Medulla oblongata (tissue), 1 donor: ENCODE measurements around the gene ATP8B4.

ENCODE experiments used
- DNase-seq: peaks from one replicate; pipeline ENCODE4 v3.0.0-alpha.2; 2015; ENCODE audit errors: extremely low spot score

Gene ATP8B4

DNA sequence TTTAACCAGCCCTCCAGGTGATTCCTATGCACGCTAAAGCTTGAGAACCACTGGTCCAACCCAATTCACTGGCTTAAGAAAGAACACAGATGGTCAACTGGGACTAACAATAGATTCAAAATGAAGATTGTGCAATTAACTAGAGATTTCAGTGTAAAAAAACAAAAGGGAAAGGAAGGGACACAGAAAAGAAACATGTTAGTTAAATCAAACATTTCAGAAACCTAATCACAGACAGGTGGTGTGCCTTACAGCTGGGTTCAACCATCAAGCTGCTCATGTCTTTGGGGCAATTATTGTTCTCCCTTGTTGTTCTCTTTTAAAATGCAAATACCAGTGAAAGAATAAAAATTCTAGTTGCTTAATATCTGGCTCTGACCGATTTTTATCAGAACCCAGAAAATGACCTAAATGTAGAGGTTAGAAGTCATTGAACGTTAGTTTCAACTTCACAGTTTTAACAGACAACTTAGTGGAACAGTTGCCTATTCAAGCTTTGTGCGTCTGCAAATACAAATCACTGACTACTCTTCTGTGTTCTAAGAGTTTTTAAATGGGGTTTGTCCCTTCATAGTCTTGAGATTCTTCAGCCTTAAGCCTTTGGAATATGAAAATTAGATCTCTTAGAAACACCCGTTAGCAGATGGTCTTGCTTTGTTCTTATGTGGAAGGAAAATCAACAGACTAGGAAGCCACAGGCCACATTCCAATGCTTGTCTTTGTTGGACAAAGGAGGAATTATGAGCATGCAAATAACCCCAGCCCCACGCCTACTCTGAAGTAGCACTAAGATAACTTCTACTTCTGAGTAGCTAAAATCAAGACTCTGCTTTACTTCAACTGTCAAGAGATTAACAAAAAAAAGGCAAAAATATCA lies 223.4 kb downstream of the ATP8B4 start:
- DNase-seq = peak; percentile 46

DNA sequence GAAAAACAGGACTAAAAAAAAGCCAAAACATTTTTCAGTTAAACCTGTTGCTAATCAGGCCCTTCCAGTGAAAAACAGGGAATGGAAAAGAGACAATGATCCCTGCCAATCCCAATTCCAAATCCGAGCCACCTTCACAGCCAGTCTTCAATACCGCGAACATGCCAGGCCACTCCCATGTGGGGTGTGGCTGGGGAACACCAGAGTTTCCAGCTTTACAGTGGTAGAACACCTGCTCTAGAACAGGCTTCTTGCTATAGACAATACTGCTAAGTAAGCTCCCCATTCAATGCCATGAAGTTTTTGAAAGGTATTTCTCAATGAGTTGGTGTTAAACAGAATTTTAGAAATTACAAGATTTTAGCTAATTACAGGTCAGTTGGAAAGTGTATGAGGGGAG lies 228.3 kb downstream of the ATP8B4 start:
- no peak for DNase-seq

DNA sequence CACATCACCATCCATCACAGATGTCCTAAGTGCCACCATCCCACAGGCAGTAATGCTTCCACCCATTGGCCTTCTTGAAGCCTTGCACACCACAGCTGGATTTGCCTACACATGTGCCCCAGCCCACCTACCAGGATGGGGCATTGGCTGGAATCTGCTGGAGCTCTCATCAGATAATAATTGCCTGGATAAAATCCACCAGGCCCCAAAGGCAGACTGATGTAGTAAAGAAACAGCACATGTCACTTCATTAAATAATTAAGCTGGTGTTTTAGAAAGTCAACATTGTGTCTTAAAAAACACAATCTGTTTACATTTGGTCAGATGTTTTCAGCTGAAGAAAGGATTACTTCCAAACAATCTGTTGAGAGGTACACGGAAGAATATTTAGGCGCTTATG lies 229.5 kb downstream of the ATP8B4 start:
- DNase-seq = no peak

DNA sequence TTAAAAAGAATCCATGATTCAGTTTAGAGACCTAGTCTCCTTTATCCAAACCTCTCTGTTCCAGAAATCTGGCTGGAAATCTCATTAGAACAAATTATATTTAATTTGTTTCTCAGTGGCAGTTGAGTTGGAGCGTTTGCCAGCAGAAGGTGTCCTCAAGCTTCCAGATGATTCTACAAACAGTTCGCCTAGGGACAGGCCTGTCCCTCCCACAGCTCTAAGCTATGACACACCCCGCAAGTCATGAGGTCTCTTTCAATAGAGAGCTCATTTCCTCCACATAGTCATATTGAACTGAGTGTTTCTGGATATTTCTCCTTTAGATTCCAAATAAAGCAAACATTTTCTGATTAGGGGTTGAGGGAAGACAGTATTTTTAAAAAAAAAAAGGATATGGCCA lies 230.3 kb downstream of the ATP8B4 start:
- DNase-seq = no peak

DNA sequence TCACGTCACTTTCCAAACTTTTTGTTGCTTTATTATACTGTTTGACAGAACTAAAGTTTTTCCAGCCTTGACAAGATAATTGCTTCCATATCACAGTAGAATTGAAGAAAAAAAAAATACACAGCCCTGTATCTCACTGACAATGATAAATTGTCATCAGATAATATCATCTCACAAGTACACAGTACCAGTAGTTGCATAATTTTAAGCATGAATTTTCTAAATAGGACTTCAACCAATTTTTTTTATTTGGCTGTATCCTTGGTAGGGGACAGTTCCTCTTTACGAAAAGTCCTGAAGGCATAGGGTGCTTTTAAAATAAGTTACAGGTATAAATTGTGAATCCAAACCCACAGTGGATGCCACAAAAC lies 230.7 kb downstream of the ATP8B4 start:
- DNase-seq = no peak

DNA sequence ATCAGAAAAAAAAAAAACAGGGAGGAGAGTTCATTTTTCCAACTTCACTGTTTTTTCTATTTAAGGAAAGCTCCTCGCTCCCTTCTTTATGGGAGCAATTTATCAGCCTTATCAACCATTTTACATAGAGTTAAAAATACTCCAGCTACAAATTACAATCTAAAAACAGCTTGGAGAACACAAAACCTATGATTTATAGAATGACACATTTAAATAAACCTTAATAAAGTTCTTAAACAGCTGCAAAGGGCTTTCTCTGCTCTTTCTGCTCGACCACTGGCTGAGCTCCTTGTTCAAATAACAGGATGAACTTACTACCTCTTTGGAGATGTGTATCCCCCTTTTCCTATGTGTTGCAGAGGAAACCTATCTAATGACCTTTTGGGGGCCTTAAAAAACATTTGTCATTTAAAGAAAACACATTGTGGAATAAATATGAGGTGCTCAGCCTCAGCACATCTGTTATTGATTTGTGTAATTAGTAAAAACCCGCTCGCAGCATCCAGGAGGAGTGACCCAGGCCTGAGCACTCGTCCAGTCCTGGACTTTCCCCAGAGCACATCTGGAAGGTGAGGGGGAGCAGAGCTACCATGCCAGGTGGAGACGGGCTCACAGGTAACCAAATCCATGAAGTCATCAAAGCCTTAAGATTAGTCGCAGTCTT lies 231.2 kb downstream of the ATP8B4 start:
- no peak for DNase-seq

DNA sequence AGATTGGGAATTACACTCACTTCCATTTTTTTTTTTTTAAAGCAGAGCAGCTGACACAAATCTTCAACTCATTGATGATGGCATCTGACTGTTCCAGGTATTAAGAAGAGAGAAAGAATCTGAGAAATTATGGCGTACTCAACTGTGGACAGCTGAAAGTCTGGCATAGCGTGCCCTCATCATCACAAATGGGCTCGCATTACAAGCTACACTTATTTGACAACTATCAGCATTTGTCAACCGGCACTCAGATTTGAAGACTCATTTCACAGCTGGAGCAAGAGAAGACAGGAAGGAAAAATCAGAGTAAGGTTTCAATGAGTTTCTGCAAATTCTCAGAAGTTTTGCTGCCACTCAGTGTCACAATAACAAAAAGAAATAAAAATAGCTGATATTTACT lies 235.9 kb downstream of the ATP8B4 start:
- DNase-seq = no peak

DNA sequence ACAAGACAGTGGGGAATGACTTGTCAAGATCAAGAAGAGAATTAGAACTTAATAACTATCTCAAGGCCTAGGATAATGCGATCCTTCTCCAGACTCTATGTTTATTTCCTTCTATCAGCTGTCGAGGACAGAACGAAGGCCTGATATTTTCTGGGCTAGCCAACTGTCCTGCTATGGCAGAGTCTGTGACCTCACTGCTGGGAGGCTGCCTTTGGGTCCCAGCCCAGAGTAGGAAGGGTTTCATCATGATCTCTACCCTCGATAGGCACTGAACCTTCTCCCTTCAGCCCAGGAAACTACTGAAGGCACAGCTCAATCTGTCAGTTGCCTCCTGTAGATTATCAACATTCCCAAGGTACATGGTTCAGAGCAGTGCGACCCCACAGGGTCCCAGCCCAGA lies 237.2 kb downstream of the ATP8B4 start:
- DNase-seq = no peak

DNA sequence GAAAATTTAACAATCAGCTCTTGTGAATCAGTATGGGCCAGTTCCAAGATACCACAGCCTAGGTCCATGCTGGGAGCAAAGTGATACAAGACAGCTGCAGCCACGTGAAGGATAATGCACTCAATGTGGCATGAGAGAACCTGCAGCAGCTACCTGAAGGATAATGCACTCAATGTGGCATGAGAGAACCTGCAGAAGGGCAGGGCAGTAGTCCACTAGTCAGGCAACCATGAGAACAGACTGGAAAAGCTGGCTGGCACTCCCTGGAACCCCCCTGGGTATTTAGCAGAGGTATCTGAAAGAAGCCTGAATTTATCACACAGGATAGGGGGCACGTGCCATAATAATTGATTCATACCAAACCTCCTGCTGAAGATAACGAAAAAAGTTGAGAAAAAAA lies 237.6 kb downstream of the ATP8B4 start:
- no peak for DNase-seq

DNA sequence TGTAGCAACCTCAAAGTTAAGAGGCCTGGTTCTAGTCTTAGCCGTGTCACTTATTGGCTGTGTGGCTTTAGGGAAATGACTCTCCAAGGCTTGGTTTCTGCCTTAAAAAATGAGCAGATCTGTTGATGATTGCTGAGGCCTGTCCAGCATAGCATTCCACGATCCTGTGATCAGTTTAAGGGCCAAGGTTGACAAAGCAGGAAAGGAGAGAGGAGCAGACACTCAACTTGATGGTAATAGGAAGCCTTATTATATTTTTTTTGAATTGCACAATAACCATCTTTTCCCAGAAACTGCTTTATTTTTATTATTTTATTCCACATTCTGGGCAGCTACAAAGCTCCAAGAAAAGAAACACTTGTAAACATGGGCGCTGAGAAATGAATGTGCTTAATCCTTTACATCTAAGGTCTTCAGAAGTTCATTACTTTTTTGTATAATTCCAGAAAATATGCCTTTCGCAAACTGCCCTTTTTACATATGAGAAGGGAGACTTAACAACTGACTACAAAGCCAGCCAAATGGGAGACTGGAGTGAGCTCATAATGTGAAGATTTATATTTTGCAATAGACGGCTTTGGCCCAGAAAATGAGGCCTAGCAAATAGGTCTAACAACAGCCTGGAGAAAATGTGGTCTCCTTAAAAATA lies 241.0 kb downstream of the ATP8B4 start:
- no peak for DNase-seq

DNA sequence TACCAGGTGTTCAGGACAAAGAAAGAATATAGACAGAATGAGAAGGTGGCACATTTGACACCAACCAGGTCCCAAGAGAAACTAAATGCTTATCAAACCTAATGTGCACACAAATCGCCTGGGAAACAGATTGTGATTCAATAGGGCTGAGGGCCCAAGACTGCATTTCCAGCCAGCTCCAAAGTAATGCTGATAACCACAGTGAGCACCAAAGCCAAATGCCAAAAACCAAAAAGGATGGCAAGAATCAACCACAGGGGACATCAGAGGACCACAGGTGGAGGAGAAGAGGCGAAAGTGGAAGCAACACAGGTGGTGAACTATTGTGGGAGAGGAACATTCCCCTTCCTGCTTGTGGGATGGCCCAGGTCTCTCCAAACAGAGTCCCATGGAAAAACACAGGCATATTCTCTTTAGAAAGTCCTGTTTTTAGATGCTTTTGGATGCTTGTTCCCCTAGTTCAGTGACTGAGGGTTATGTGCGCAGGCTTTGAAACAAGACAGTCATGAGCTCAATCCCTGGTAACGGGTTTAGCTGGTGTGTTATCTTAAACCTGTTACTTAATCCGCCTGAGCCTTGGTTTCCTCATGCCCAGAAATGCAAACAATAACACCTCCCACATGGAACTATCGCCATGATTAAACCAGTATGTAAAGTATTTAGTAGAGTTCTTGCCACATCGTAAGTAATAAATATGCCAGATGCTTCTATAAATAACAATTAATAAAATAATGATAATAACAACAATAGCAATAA lies 241.7 kb downstream of the ATP8B4 start:
- no peak for DNase-seq

DNA sequence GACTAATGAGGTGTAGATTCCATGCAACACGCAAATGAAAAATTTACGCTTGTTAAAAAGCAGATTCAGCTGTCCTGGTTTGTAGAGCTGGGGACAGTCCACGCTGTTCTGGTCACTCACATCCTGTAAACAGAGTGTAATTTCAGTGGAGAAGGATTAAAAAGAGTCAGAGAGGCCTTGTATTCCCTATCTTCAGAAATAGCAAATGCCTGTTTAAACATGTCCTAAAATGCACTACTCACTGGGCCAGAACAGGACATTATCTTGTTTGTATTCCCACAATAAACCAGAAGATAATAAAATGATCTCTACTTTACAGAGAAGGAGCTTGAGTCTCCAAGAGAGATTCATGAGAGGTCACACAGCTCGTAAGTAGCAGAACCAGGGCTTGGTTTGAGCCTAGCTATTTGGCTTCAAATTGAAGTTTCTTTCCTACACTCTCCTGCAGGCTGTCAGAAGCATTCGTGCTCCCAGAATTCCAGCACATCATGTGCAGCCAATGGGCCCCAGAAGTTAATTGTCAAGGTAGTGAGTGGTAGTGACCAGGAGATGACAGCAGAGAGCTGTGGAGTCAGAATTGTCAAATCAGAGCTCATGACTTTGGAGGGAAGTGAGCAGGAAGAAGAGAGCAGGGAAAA lies 242.5 kb downstream of the ATP8B4 start:
- no peak for DNase-seq

DNA sequence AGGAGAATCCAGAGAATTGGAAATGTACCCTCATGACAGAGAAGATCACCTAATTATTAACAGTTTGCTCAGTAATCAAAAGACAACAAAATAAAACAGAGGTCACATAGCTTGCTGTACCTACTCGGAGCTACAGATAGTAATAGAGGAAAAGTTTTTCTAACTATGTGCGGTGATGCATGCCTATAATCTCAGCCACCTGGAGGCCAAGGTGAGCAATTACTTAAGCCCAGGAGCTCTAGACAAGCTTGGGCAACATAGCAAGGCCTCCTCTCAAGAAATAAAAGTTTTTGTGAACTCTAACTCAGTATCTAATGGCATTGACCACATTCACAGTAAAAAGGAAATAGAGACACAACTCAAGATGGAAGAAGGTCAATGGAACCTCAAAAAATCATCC lies 243.6 kb downstream of the ATP8B4 start:
- no peak for DNase-seq

DNA sequence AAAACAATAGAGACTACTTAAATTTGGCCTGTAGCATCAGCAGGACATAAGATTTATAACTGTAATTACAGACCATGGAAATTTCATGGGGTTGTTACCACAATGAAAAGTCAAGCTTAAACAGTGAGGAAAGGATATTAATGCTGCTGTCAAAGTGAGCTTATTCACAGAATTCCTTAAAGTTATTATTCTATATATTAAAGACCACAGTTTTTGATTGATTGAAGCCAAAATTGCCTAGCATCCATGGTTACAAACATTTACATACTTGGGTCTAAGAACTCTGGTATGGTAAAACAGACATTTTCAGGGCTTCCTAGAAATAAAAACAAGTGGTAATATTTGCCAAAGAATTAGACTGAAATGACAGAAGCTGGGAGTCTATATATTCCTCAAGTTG lies 248.6 kb downstream of the ATP8B4 start:
- DNase-seq = no peak

DNA sequence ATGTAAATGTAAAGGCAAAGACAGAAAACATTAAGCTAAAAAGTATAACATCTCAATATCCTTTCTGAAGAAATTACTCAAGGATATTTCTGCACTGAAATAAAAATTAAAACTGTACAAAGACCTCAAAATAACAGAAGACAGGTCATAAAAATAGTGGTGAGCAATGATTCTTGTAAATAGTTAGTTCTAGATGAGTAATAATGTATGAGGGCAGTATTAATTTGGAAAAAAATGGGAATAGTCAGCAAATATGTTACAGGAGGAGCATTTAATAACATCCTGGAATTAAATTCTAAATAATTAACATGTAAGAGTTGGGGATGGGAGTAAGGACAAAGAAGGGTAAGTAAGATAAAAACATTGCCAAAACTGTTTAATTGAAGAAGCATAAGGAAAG lies 250.7 kb downstream of the ATP8B4 start:
- no peak for DNase-seq

DNA sequence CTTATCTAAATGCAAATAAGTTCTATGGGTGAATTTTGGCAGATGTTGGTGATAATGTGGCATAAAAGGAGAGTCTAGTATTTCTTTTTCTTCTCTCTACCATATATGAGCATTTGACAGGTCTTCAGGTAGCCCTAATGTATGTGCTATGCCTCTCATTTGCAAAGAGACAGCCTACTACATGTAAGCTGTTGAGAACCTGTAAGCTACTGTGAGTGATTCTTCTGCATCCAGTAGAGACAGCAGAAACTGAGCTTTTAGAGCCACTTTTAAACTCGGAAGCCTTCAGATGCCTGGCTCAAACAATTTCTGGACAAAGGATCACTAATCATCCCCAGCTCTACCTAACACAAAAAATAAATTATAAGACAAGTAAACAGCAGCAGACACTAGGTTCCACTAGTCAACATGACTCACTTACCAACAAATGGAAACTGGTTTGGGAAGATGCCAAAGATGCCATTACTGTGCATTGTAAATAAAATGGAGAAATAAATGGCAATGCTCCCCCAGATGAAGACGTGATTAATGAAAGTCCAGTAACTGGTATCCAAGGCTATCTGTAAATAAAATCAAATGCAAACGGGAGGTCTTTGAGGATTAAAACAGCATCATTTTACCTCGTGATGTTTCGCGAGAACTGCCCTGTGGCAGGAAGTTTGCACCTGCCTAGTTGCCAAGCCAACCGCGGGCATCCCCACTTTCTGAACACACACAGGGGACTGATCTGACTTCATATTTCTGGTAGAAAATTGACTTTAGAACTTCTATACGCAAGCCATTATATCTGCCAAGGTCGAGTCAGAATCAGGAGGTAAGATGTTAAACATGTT lies 252.9 kb downstream of the ATP8B4 start:
- no peak for DNase-seq

DNA sequence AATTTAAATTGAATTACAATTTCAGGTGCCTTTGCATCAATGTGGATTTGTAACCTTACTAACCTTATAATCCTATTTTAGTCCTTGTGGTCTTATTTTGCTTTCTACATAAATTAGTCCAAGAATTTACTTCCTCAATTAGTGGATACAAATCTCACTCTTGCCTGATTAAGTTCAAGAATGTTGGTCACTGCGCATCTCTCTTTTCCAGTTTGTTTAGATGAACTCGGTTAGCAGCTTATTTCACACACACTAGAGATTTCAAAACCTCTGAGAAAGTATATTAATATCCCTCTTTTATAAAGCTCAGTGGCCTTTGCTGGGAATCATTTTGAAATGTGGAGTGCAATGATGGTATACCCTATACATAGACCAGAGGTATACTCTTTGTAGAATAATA lies 254.8 kb downstream of the ATP8B4 start:
- DNase-seq = no peak

DNA sequence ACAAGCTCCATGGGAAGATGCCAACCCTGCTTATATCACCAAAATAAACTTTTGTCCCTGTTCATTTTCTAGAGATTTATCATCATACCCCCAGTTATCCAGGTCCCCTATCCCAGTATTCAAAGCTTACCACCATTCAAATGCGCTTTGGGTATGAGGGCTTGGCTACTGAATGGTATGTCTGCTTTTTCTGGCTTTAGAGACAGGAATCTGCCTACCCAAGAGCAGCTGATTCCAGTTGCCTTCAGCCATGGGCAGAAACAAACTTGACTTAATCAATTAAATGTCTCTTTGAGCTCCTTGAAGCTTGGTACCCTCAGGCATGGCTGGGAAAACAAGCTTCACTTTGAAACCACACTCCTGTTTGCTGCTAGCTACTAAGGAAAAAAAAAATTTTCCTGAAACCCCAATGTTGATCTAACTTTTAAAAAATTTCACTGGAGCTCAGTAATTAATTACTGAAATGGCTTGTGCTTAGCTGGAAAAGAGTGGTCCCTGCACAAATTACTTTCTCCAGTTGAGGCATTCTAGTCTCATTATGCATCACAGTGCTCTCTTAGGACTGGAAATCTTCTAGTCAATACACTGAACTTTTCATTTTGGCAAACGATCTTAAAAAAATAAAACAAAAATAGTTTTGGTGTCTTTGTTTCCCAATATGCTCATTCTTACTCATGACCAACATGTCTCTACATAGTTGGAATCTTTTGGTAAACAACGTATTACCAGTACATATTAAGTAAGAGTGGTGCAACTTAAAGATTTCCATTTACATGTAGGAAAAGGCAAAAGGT lies 255.4 kb downstream of the ATP8B4 start:
- no peak for DNase-seq

DNA sequence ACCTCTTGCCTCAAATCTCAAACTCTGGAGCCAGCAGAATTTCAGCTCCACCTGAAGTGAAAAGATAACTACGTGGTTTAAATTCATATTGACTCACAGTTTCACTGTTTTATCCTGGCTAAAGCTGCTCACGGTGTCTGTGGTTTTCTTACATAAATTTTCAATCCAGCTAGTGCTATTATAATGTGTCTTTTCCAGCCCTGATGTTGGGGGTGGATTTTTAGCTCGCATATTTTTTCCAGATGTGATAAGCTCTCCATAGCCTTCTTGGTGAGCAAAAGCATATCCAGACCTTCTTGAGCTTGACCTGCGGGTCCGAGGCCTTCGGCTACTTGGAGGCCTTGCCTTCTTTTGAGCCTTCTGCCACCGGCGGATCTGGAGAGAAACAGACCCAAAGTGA lies 258.9 kb downstream of the ATP8B4 start:
- no peak for DNase-seq
